NCI-H748 (cell line): ENCODE data around the gene YIPF2.
A peak's percentile ranks its signal among the peaks of the same experiment; 100 is the strongest.

ENCODE experiments used
- DNase-seq: peaks from one replicate; lab custom pipeline; 2025; ENCODE audit not compliant: unreplicated experiment; lab: John Stamatoyannopoulos, UW

The YIPF2 gene

GRCh38 chr19:10911579-10912363 is 16.7 kb downstream of the YIPF2 start:
- no peak for DNase-seq

GRCh38 chr19:10908380-10908960 is 20.0 kb downstream of the YIPF2 start:
- no peak for DNase-seq

- no peak for DNase-seq
Observed at GRCh38 chr19:10907925-10908324, 20.5 kb downstream of the YIPF2 start.

- no peak for DNase-seq
Observed at GRCh38 chr19:10899151-10899653, 29.2 kb downstream of the YIPF2 start.

GRCh38 chr19:10898633-10899032 is 29.8 kb downstream of the YIPF2 start:
- no peak for DNase-seq

GRCh38 chr19:10896851-10897526 is 31.4 kb downstream of the YIPF2 start:
- peak; percentile 13 for DNase-seq

- no peak for DNase-seq
Observed at GRCh38 chr19:10895920-10896319, 32.5 kb downstream of the YIPF2 start.

GRCh38 chr19:10895363-10895762 is 33.1 kb downstream of the YIPF2 start:
- DNase-seq: no peak

- no peak for DNase-seq
Observed at GRCh38 chr19:10894911-10895213, 33.6 kb downstream of the YIPF2 start.

- no peak for DNase-seq
Observed at GRCh38 chr19:10892256-10892655, 36.2 kb downstream of the YIPF2 start.

- DNase-seq: no peak
Observed at GRCh38 chr19:10891405-10892086, 36.9 kb downstream of the YIPF2 start.

- DNase-seq: no peak
Observed at GRCh38 chr19:10889880-10890279, 38.6 kb downstream of the YIPF2 start.

- DNase-seq: no peak
Observed at GRCh38 chr19:10888421-10888866, 40.0 kb downstream of the YIPF2 start.

GRCh38 chr19:10887616-10888367 is 40.6 kb downstream of the YIPF2 start:
- no peak for DNase-seq

GRCh38 chr19:10885201-10886169 is 43.0 kb downstream of the YIPF2 start:
- no peak for DNase-seq

- no peak for DNase-seq
Observed at GRCh38 chr19:10884274-10884673, 44.2 kb downstream of the YIPF2 start.

- DNase-seq: no peak
Observed at GRCh38 chr19:10882108-10882457, 46.4 kb downstream of the YIPF2 start.

- DNase-seq: no peak
Observed at GRCh38 chr19:10881403-10882107, 46.9 kb downstream of the YIPF2 start.

- no peak for DNase-seq
Observed at GRCh38 chr19:10878253-10878652, 50.2 kb downstream of the YIPF2 start.
